Colon (tissue), 2 donors: ENCODE data around the gene LILRB4.
"Not testable (repeated sequence)": the region's sequence is repeated elsewhere in the genome, so short reads cannot be mapped to it uniquely, and the experiment has no call there.

Experiments used
- FAIRE-seq: peaks from 2 replicates; lab custom pipeline; 2012; peaks lifted over from hg19 to GRCh38; lab: Jason Lieb, UNC
- donor health status: control.
- donor health status: control.

Gene LILRB4

GRCh38 chr19:54650108-54650655 lies 12.6 kb upstream of the LILRB4 start:
- no peak for FAIRE-seq

GRCh38 chr19:54653181-54653809 lies 9.5 kb upstream of the LILRB4 start:
- FAIRE-seq: no peak

- no peak for FAIRE-seq
Measured at GRCh38 chr19:54654447-54655321, 8.1 kb upstream of the LILRB4 start.

DNA sequence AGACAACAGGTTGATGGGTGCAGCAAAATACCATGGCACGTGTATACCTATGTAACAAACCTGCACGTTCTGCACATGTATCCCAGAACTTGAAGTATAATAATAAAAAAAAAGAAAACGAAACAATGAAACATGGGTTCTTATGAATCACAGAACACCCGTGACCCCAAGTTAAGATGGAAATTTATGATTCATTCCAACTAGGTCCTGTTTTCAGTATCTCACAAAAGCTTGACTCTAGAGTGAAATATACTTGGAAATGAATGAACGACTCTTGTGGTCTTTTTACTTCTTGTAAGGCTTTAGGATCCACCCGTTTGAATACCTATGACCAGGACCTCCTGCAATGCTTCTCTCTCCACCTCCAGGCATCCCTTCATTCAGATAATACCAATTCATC lies 3.5 kb upstream of the LILRB4 start:
- no peak for FAIRE-seq

GRCh38 chr19:54660306-54660705 lies 2.5 kb upstream of the LILRB4 start:
- no peak for FAIRE-seq

DNA sequence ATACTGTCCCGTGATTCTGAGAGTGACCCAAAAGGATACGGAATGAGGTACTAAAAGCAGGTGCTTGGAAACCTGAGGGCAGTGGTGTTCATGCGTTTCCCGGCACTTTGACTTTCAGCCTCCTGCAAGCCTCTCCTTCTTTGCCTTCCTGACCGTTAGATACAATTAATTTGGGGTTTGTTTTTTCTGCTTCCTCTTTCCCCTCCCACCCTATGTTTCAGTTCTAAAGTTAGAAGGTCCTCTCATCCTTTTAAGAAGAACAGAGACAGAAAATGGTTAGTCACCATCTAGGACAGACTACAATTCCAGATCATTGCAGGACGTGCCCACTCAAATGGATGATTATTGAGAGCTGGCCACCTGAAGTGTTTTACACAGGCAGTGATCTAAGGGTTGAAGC lies 1.8 kb upstream of the LILRB4 start:
- no peak for FAIRE-seq

- no peak for FAIRE-seq
Measured at GRCh38 chr19:54661846-54662481, 821 bp upstream of the LILRB4 start.

DNA sequence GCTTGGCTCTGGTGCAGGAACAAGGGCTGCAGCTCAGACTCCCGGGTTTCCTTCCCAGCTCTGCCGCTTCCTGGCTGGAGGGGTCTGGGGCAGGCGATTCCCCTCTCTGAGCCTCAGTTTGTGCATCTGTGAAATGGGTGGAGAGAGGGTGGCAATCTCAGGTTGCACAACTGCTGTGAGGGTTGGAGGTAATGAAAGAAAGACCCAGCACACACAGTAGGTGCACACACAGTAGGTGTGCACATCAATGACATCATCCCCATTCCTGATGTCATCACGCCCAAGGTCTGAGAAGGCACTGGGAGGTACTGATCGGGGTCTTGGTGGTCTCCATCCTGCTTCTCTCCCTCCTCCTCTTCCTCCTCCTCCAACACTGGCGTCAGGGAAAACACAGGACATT lies 2.7 kb downstream of the LILRB4 start:
- FAIRE-seq: no peak

- FAIRE-seq: no peak
Measured at GRCh38 chr19:54667217-54667616, 4.4 kb downstream of the LILRB4 start.

DNA sequence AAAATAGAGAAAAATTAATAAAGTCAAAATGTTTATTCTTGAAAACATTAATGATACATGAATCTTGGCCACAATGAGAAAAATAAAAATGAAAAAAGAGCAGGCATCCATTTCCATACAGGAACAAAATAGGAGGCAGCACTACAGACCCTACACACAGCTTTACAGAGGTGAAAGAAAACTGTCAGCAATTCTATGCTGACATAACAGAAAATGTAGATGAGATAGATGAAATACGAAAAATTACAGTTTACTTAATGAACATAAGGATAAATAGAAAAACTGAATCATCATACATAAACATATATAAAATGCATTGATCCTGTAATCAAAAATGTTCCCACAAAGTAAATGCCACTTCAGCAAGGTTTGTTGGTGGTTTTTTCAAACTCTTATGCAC lies 5.6 kb downstream of the LILRB4 start:
- no peak for FAIRE-seq

DNA sequence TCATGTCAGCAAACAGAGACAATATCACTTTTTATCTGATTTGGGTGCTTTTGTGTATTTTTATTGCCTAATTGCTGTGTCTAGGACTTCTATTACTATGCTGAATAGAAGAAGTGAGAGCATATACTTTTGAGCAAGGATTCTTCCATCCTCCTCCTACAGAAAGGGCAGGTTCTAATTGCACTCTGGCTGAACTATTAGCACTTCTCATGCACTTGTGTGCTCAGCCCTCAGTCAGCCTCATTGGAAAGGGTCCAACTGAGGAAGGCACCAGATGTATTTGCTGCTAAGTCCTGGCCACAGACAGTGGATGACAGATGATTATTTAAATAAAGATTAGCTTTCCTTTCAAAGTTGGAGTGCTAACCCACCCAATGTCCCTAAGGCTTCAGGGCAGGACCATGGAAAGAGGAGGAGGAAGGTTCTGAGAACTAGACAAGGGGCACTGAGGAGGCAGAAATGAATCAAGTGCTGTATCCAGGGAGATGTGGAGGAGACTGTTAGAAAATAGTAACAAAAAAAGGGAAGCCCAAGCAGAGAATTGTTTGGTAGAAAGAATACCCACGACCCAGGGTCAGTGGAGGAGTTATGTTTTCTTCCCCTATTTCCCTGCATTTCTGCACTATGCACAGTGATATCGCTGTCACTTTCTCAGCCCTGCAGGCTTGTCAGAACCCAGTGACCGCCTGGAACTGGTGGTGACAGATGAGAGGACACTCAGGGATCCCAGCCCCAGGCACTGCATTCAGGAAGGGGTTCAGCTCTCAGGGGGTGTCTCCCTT lies 8.0 kb downstream of the LILRB4 start:
- no peak for FAIRE-seq

GRCh38 chr19:54673222-54673621 lies 10.4 kb downstream of the LILRB4 start:
- FAIRE-seq: no peak

DNA sequence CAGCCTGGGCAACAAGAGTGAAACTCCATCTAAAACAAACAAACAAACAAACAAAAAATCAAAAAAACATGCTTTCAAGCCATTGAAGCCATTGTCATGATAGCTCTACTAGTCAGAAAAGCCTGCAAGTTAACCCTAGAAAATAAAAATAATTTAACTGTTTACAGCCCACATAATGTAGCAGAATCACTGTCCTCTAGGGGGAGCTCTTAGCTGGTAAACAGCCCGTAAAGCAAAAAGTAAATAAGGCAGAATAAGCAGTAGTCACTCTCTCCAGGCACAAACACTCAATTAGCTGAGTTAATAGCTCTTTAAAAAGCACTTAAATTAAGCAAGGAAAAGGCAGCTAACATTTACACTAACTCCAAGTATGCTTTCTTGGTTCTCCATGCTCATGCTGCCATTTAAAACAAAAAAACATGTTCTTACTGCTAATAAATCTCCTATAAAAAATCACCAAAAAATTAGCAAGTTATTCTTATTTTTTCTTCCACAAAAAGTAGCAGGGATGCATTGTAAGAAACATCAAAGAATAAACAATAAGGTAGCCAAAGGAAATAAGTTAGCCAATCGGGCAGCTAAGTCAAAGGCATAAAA lies 11.3 kb downstream of the LILRB4 start:
- FAIRE-seq: no peak

DNA sequence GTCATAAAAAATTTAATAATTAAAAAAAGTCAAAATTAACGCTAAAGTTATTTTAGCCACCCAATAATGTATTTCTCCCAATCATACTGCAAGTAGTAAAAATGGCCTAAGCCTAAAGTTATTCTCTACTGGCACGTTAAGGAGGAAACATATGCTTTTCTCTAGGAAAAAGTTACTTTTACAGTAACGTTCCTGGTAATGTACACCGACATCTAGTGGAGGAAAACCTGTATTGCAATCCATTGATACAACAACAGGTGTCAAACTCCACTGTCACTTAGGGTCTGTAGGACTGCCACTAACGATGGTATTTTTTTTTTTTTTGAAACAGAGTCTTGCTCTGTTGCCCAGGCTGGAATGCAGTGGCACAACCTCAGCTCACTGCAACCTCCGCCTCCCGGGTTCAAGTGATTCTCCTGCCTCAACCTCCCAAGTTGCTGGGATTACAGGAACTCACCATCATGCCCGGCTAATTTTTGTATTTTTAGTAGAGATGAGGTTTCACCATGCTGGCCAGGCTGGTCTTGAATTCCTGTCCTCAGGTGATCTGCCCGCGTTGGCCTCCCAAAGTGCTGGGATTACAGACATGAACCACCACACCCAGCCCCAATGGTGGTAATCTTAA lies 13.5 kb downstream of the LILRB4 start:
- FAIRE-seq: not testable (repeated sequence)

DNA sequence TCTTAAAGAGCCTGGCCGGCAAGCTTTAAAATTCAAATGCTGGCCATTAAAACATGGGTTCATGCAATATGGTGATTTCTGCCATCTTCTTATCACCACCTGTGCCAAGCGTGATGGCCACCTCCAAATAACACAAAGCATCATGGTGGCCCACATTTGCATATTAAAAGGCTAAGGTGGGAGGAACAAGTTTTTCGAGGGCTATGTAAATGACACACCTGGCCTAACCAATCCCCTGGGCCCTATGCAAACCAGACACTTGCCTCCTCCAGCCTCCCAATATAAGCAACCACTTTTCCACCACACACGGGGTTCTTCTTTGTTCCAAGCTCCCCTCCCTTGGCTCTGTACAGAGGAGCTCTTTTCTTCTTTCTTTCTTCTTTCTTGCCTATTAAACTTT lies 14.4 kb downstream of the LILRB4 start:
- FAIRE-seq: no peak

DNA sequence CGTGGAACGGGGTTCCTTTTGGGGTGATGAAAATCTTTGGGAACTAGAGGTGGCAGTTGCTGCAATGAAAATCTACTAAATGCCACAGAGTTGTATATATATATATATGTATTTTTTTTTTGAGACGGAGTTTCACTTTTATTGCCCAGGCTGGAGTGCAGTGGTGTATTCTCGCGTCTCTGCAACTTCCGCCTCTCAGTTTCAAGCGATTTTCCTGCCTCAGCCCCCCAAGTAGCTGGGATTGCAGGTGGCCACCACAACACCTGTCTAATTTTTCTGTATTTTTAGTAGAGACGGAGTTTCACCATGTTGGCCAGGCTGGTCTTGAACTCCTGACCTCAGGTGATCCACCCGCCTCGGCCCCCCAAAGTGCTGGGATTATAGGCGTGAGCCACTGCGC lies 18.8 kb downstream of the LILRB4 start:
- not testable (repeated sequence) for FAIRE-seq

DNA sequence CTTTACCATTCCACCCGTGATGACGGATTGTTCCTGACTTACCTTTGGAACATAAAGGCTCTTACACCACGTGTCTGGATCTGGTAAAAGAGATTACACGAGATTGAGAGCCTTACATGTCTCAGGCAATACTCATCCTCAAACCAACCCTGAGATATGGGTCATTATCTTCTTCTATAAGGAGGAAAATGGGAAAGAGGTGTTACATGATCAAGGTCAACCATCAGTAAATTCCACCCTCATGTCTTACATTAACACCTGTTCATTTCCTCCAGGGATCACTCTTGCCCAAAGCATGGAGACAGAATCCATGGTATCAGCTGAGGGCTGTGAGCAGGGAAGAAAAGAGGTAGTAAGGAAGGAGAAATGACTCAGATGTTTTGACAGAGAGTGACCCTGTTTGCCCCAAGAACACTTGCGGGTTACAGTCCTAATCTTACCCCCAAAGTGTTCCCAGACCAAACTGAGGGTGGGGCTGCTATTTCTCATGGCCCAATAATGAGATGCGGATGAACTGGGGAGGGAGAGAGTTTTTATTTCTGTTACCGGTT lies 19.6 kb downstream of the LILRB4 start:
- FAIRE-seq: no peak

DNA sequence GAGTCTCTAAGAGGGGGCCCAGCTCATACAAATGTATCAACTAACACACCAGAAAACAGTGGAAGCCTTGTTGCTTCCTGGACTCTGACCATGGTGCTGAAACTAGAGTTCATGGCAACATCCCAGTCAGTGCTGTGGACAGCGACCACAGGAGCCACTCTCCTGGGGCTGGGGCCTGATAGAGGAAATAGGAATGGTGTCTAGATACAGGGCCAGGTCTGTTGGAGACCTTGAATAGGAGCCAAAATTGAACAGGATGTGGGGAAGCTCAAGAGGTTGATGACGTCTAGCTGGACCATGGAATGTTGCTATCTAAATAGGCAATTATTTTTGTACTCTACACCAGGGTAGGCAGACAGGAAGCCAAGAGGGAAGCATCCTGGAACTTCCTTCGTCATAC lies 21.7 kb downstream of the LILRB4 start:
- FAIRE-seq: no peak

GRCh38 chr19:54691582-54692297 lies 29.0 kb downstream of the LILRB4 start:
- no peak for FAIRE-seq

DNA sequence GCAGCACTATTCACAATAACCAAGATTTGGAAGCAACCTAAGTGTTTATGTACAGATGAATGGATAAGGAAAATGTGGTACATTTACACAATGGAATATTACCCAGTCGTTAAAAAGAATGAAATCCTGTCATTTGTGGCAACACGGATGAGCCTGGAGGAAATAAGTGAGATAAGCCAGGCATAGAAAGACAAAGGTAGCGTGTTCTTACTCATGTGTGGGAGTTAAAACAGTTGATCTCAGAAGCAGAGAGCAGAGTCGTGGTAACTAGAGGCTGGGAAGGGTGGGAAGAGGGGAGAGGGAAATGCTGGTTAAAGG lies 29.5 kb downstream of the LILRB4 start:
- no peak for FAIRE-seq
